GM10248 (cell line): ENCODE results near the gene NUDT4.

Source experiments
- CTCF ChIA-PET: fragments of 300-600 bp; sonication (Branson Sonifier 250); formaldehyde crosslinking; extraction: SDS; loops from one replicate; lab custom pipeline; 2021; ENCODE audit warnings: antibody characterized with exemption; lab: Yijun Ruan, JAX
- POLR2A ChIA-PET: fragments of 350-650 bp; sonication (Branson Sonifier 250); formaldehyde crosslinking; extraction: SDS; loops from one replicate; lab custom pipeline; 2020; ENCODE audit warnings: antibody characterized with exemption; lab: Yijun Ruan, JAX
- DNase-seq: peaks from one replicate; pipeline ENCODE4 v3.0.0; 2012; ENCODE audit errors: extremely low spot score
- TF ChIP-seq, protein P1 (sequence below): IDR thresholded peaks from 2 replicates; pipeline ENCODE4 v1.5.1; 2012; ENCODE audit warnings: mild to moderate bottlenecking, low read depth; ENCODE audit errors: extremely low read depth, missing control alignments, control extremely low read depth

NUDT4 gene

DNA sequence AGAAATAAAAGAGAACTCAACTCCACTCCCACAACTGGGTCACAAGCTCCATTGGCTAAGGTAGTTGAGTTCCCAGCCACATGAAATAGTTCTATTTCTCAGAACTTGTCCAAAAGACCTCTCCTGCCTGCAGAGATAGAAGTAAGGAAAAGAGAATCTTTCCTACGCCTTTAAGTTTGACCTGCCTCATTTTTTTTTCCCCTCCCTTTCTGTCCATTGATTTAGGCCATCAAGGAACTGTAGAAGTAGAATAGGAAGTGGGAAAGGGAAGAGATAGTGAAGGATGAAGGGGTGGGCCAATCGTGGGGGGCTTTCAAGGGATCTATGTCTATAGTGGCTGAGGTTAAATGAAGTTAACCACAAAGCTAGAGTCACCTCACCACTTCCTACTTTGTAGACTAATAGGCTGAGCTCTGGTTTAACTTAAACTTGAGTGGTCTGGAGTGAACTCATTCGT is 13.9 kb upstream of the NUDT4 start:
- ChIA-PET POLR2A (interaction anchor here (0.7 kb wide), 2 partner anchors 266 to 1578 kb away, joined by 5 to 6 read pairs; no protein-coding TSS in a partner anchor), CTCF (interaction anchor here (0.7 to 1.3 kb wide), 3 partner anchors 9 to 23 kb away, joined by 3 to 4 read pairs (median 3); no protein-coding TSS in a partner anchor)
- peak; percentile 35 for DNase-seq
- TF ChIP-seq, protein P1, sequence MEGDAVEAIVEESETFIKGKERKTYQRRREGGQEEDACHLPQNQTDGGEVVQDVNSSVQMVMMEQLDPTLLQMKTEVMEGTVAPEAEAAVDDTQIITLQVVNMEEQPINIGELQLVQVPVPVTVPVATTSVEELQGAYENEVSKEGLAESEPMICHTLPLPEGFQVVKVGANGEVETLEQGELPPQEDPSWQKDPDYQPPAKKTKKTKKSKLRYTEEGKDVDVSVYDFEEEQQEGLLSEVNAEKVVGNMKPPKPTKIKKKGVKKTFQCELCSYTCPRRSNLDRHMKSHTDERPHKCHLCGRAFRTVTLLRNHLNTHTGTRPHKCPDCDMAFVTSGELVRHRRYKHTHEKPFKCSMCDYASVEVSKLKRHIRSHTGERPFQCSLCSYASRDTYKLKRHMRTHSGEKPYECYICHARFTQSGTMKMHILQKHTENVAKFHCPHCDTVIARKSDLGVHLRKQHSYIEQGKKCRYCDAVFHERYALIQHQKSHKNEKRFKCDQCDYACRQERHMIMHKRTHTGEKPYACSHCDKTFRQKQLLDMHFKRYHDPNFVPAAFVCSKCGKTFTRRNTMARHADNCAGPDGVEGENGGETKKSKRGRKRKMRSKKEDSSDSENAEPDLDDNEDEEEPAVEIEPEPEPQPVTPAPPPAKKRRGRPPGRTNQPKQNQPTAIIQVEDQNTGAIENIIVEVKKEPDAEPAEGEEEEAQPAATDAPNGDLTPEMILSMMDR, result no peak

DNA sequence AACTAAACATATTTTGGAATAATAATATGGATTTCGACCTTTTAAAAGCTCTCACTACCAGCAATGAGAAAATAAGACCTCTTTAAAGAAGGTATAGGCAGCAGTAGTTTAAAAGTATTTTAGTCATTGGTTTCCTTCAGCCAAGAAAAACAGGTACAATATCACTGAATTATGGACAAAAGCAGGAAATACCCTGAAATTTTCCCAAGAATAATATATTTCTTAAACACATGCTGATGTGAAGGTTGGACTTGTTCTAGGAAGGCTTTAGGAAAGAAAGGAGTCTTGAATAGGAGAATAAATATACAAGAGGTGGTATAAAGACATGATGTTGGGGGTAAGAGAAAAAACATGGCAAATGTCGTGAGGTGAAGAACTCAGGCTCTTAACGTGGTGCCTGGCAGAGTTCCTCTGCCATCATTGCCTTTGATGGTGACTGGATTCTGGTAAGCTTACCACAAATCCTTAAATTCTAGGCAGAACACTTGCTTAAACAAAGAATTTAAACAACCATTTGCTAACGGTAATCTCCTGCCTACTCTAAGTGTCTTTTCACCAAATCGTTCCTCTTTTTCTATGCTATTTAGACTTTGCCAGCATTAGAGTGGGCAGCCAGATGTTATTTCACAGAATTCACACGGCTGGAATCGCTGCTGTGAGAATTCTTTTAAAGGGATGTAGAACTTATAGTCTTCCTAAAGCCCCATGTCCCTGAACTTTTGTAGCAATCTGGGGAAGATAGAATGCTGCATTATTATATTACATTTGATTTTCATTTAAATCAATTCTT is 11.9 kb upstream of the NUDT4 start:
- TF ChIP-seq, protein P1, result no peak
- no peak for DNase-seq
- ChIA-PET CTCF (interaction anchor here (1.0 kb wide), 1 partner anchor 315 kb away, joined by 3 read pairs; no protein-coding TSS in a partner anchor), POLR2A (no interaction called here)

DNA sequence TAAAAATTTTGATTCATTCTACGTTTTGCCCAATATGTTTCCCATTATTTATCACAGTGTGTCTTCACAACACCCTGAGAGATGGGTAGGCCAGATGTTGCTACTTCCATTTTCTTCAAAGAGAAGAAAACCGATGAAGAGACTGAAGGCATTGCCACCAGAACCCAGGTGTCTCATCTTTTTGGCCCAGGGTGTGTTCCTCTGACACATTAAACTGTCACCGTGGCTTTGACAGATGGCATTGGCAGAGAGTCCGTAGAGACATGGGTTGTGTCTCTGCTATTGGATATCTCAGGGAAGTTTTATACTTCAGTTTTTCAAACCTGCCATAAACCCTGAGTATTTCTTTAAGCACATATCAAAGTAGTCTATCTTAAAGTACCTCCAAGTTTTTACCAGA is 11.3 kb upstream of the NUDT4 start:
- ChIA-PET CTCF (no interaction called here), POLR2A (no interaction called here)
- DNase-seq, result no peak
- TF ChIP-seq, protein P1, result no peak

DNA sequence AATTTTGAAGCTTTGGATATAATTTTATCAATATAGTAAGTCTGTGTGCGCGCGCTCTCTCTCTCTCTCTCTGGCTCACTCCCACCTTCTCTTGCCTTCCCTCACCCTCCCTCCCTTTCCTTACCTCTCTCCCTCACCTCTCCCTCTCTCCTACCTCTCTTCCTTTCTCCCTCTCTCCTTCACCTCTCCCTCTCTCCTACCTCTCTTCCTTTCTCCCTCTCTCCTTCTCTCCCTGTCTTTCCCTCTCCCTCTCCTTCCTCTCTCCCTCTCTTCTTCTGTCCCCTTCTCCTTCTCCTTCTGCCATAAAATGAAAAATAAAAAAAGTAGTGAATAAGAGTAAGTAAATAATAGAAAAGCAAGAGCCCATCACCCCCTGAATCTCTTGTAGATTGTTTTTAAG is 9.0 kb upstream of the NUDT4 start:
- ChIA-PET POLR2A (no interaction called here), CTCF (no interaction called here)
- no peak for DNase-seq
- TF ChIP-seq, protein P1, result no peak

DNA sequence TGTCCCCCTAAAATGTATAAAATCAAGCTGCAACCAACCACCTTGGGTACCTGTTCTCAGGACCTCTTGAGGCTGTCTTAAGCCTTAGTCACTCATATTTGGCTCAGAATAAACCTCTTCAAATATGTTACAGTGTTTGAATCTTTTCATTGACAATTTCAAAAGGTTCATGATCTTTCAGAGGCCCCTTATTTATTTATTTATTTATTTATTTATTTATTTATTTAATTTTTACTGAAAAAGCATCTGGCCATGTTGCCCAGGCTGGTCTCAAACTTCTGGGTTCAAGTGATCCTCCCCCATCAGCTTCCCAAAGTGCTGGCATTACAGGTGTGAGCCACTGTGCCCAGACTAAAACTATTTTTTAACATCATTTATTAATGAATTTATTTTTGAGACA is 8.2 kb upstream of the NUDT4 start:
- TF ChIP-seq, protein P1, result no peak
- CTCF ChIA-PET, result interaction anchor here (1.3 to 1.8 kb wide), 2 partner anchors 11 to 17 kb away, joined by 3 to 5 read pairs; no protein-coding TSS in a partner anchor
- POLR2A ChIA-PET, result no interaction called here
- no peak for DNase-seq

DNA sequence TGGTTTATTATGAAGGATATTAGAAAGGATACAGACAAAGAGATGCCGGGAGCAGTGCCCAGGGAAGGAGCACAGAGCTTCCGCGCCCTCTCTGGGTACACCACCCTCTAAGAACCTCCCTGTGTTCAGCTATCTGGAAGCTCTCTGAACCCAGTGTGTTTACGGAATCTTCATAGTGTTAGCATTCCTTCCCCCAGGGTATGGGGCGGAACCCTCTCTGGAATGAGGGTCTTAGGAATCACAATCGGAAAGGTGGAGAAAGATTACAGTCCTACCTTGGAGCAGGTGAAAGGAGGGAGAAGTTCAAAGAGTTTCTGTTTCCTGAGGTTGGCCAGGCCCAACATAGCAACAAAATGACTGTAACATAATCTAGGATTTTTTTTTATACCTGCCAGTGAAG is 6.8 kb upstream of the NUDT4 start:
- TF ChIP-seq, protein P1, result no peak
- POLR2A ChIA-PET, result no interaction called here
- DNase-seq, result no peak
- CTCF ChIA-PET, result interaction anchor here (1.1 to 1.8 kb wide), 2 partner anchors 9 to 10 kb away, joined by 4 to 5 read pairs; no protein-coding TSS in a partner anchor
